Tibial nerve (tissue), 4 donors: Measurements from ENCODE around the gene GSC. TPM values are rescaled to one million over a fixed set of nuclear protein-coding genes. Genes with fewer than 3 reads are reported as not detected.
A peak's percentile ranks its signal among the peaks of the same experiment; 100 is the strongest.

Source experiments
- DNase-seq, 2 donors: peaks; one replicate each; pipeline ENCODE4 v3.0.0-alpha.2; 2019; ENCODE audit warnings: low spot score in 2 of 2
- H3K27ac ChIP-seq, 4 donors: fragments of 200-600 bp; sonication (generic) in 3 of 4; one replicate each; pipeline ENCODE4 v1.5.1; 2017 to 2019; ENCODE audit warnings: mild to moderate bottlenecking in 1 of 4
- H3K27me3 ChIP-seq, 2 donors: fragments of 200-600 bp; sonication (generic) in 1 of 2; one replicate each; pipeline versions ENCODE4 v1.5.1 to v1.6.0; 2017 to 2019
- H3K36me3 ChIP-seq, 3 donors: fragments of 200-600 bp; sonication (generic); one replicate each; pipeline ENCODE4 v1.5.1; 2018 to 2019
- H3K4me1 ChIP-seq, 4 donors: fragments of 200-600 bp; sonication (generic) in 3 of 4; one replicate each; pipeline ENCODE4 v1.5.1; 2017 to 2019
- H3K4me3 ChIP-seq, 4 donors: fragments of 200-600 bp; sonication (generic) in 3 of 4; one replicate each; pipeline ENCODE4 v1.5.1; 2017 to 2019; ENCODE audit warnings: mild to moderate bottlenecking in 1 of 4, moderate library complexity in 1 of 4
- H3K9me3 ChIP-seq, 4 donors: fragments of 200-600 bp; sonication (generic) in 3 of 4; one replicate each; pipeline ENCODE4 v1.5.1; 2017 to 2019
- CTCF ChIP-seq, 5 experiments: fragments of 200-600 bp in 3 of 5; fragments of 450-650 bp in 2 of 5; sonication (generic) in 3 of 5; IDR thresholded peaks; one replicate each; pipeline ENCODE4 v1.5.1; 2016 to 2019; ENCODE audit warnings: antibody characterized with exemption in 5 of 5, mild to moderate bottlenecking in 3 of 5, moderate library complexity in 2 of 5
- EP300 ChIP-seq, 2 donors: sonication (generic); formaldehyde crosslinking; IDR thresholded peaks; one replicate each; pipeline ENCODE4 v1.6.1; 2017; ENCODE audit warnings: antibody characterized with exemption in 2 of 2, mild to moderate bottlenecking in 1 of 2
- POLR2A ChIP-seq, 2 donors: fragments of 450-650 bp; IDR thresholded peaks; one replicate each; pipeline ENCODE4 v1.6.1; 2017; ENCODE audit warnings: antibody characterized with exemption in 2 of 2, mild to moderate bottlenecking in 2 of 2, moderate library complexity in 2 of 2
- WGBS, 2 donors: methylation state at CpG; one replicate each; pipeline ENCODE4 v1.1.5; 2018; 5-methylcytosine and 5-hydroxymethylcytosine counted together
- total RNA-seq, 4 donors: library from RNA; depleted of rRNA; stranded (reverse); fragments of >200 nt; gene quantifications; one replicate each; pipeline ENCODE4 v1.1.0, GENCODE V29; 2016

The GSC gene
- total RNA-seq, 4 donors from 2014 or later, result 0.44 to 13.1 (median 2.2) TPM

GRCh38 chr14:94768141-94768520 is 1.8 kb downstream of the GSC start:
- H3K4me1 ChIP-seq, result peaks cover 0 to 47% (median 17%) of the 10 kb centered on the region in 4 donors
- no peaks in the 10 kb centered on the region for H3K9me3 ChIP-seq
- no peak overlapping the region for H3K27ac ChIP-seq
- no peak for TF ChIP-seq EP300 (IDR thresholded peaks at IDR 0.05)
- TF ChIP-seq POLR2A (IDR thresholded peaks at IDR 0.05), result no peak
- no peak for TF ChIP-seq CTCF (IDR thresholded peaks at IDR 0.05)
- peak overlapping the region in 2 of 4 donors; percentile 31 to 63 for H3K4me3 ChIP-seq
- DNase-seq, result no peak
- H3K36me3 ChIP-seq, result no peaks in the 10 kb centered on the region
- WGBS, 2 donors, result 15 to 21% methylated on average over 26 of the region's 26 CpGs
- peaks cover 8 to 96% of the 10 kb centered on the region in 2 donors for H3K27me3 ChIP-seq

GRCh38 chr14:94767321-94767878 is 2.5 kb downstream of the GSC start:
- no peaks in the 10 kb centered on the region for H3K36me3 ChIP-seq
- peaks cover 0 to 43% (median 17%) of the 10 kb centered on the region in 4 donors for H3K4me1 ChIP-seq
- peaks cover 4 to 91% of the 10 kb centered on the region in 2 donors for H3K27me3 ChIP-seq
- no peaks in the 10 kb centered on the region for H3K9me3 ChIP-seq
- DNase-seq, result no peak
- 27 to 46% methylated on average over 18 to 24 of the region's 27 CpGs for WGBS, 2 donors
- no peak overlapping the region for H3K4me3 ChIP-seq
- no peak overlapping the region for H3K27ac ChIP-seq
- TF ChIP-seq POLR2A (IDR thresholded peaks at IDR 0.05) (no peak), EP300 (IDR thresholded peaks at IDR 0.05) (no peak), CTCF (IDR thresholded peaks at IDR 0.05) (no peak)

- Histone ChIP-seq H3K4me3 (no peak overlapping the region), H3K27ac (no peak overlapping the region), H3K9me3 (no peaks in the 10 kb centered on the region), H3K4me1 (peaks cover 0 to 34% (median 11%) of the 10 kb centered on the region in 4 donors), H3K27me3 (peaks cover 0 to 73% of the 10 kb centered on the region in 2 donors), H3K36me3 (no peaks in the 10 kb centered on the region)
- no peak for DNase-seq
- WGBS, 2 donors, result 49 to 51% methylated on average over 7 of the region's 7 CpGs
- TF ChIP-seq POLR2A (IDR thresholded peaks at IDR 0.05), result no peak
- no peak for TF ChIP-seq EP300 (IDR thresholded peaks at IDR 0.05)
These were observed 5.3 kb downstream of the GSC start for GRCh38 chr14:94764573-94764972.

- H3K27me3 ChIP-seq, result peaks cover 0 to 57% of the 10 kb centered on the region in 2 donors
- H3K4me3 ChIP-seq, result no peak overlapping the region
- no peaks in the 10 kb centered on the region for H3K36me3 ChIP-seq
- DNase-seq, result no peak
- peaks cover 0 to 13% (median 0%) of the 10 kb centered on the region in 4 donors for H3K4me1 ChIP-seq
- TF ChIP-seq CTCF (IDR thresholded peaks at IDR 0.05), result no peak
- TF ChIP-seq POLR2A (IDR thresholded peaks at IDR 0.05), result no peak
- no peak for TF ChIP-seq EP300 (IDR thresholded peaks at IDR 0.05)
- peak overlapping the region in 1 of 4 donors; percentile 61 for H3K27ac ChIP-seq
- H3K9me3 ChIP-seq, result no peaks in the 10 kb centered on the region
- WGBS, 2 donors, result 77% methylated on average over 7 of the region's 7 CpGs
These were observed 7.5 kb downstream of the GSC start for GRCh38 chr14:94762431-94762830.

GRCh38 chr14:94761997-94762377 is 7.9 kb downstream of the GSC start:
- peak overlapping the region in 2 of 4 donors; percentile 9 to 61 for H3K27ac ChIP-seq
- peaks cover 0 to 52% of the 10 kb centered on the region in 2 donors for H3K27me3 ChIP-seq

GRCh38 chr14:94761348-94761996 is 8.4 kb downstream of the GSC start:
- 57 to 61% methylated on average over 12 of the region's 12 CpGs for WGBS, 2 donors
- Histone ChIP-seq H3K27ac (peak overlapping the region in 2 of 4 donors; percentile 9 to 61), H3K36me3 (no peaks in the 10 kb centered on the region), H3K9me3 (no peaks in the 10 kb centered on the region), H3K4me3 (no peak overlapping the region), H3K27me3 (peaks cover 0 to 47% of the 10 kb centered on the region in 2 donors), H3K4me1 (peaks cover 0 to 7% (median 0%) of the 10 kb centered on the region in 4 donors)
- DNase-seq, result peak; percentile 25 to 55
- TF ChIP-seq EP300 (IDR thresholded peaks at IDR 0.05) (peak in 1 of 2 donors; percentile 65), POLR2A (IDR thresholded peaks at IDR 0.05) (no peak), CTCF (IDR thresholded peaks at IDR 0.05) (no peak)

More at GRCh38 chr14:94761997-94762377, 7.9 kb downstream of the GSC start:
- 70 to 76% methylated on average over 10 of the region's 10 CpGs for WGBS, 2 donors
- Histone ChIP-seq H3K4me3 (no peak overlapping the region), H3K36me3 (no peaks in the 10 kb centered on the region), H3K4me1 (peaks cover 0 to 8% (median 0%) of the 10 kb centered on the region in 4 donors), H3K9me3 (no peaks in the 10 kb centered on the region)
- DNase-seq, result no peak
- TF ChIP-seq POLR2A (IDR thresholded peaks at IDR 0.05), result no peak
